Tibial artery (tissue), 4 donors: Measurements from ENCODE around the gene ZBTB7C.

Experiments
- DNase-seq, 2 donors: peaks; one replicate each; pipeline ENCODE4 v3.0.0-alpha.2; 2019
- H3K27ac ChIP-seq, 2 donors: fragments of 200-600 bp; sonication (generic) in 1 of 2; 1 replicate in 1 of 2; 2 replicates in 1 of 2; pipeline ENCODE4 v1.5.1; 2018 to 2019; ENCODE audit warnings: mild to moderate bottlenecking in 1 of 2
- H3K27me3 ChIP-seq, 2 donors: fragments of 200-600 bp; sonication (generic) in 1 of 2; one replicate each; pipeline versions ENCODE4 v1.5.1 to v1.6.0; 2016 to 2019
- H3K36me3 ChIP-seq, 3 donors: fragments of 200-600 bp; sonication (generic) in 2 of 3; one replicate each; pipeline ENCODE4 v1.5.1; 2016 to 2019; ENCODE audit warnings: mild to moderate bottlenecking in 2 of 3
- H3K4me1 ChIP-seq, 4 donors: fragments of 200-600 bp; sonication (generic) in 2 of 4; 1 replicate in 3 of 4; 2 replicates in 1 of 4; pipeline ENCODE4 v1.5.1; 2016 to 2019
- H3K4me3 ChIP-seq, 2 donors: fragments of 200-600 bp; sonication (generic) in 1 of 2; 1 replicate in 1 of 2; 2 replicates in 1 of 2; pipeline ENCODE4 v1.5.1; 2018 to 2019; ENCODE audit warnings: mild to moderate bottlenecking in 2 of 2
- H3K9me3 ChIP-seq, 3 donors: fragments of 200-600 bp; sonication (generic) in 1 of 3; one replicate each; pipeline ENCODE4 v1.5.1; 2016 to 2019
- intact Hi-C: fragments of 100-400 bp; cut with DNase I; formaldehyde crosslinking; loops from one replicate; pipeline ENCODE4 v1.15.0; 2023; ENCODE audit warnings: low total_unique reads
- TF ChIP-seq, protein P1 (sequence below), 2 experiments: fragments of 200-600 bp in 1 of 2; fragments of 450-650 bp in 1 of 2; IDR thresholded peaks; one replicate each; pipeline ENCODE4 v1.5.1; 2017 to 2019; ENCODE audit warnings: antibody characterized with exemption in 2 of 2, mild to moderate bottlenecking in 1 of 2, moderate library complexity in 1 of 2

ZBTB7C gene

GRCh38 chr18:48385596-48385995 is 23.6 kb downstream of the ZBTB7C start:
- Histone ChIP-seq H3K27ac (no peak overlapping the region), H3K9me3 (no peaks in the 10 kb centered on the region), H3K27me3 (no peaks in the 10 kb centered on the region), H3K36me3 (no peaks in the 10 kb centered on the region), H3K4me3 (no peak overlapping the region), H3K4me1 (peaks cover 0 to 5% (median 0%) of the 10 kb centered on the region in 4 donors)
- no peak for DNase-seq
- TF ChIP-seq, protein P1, sequence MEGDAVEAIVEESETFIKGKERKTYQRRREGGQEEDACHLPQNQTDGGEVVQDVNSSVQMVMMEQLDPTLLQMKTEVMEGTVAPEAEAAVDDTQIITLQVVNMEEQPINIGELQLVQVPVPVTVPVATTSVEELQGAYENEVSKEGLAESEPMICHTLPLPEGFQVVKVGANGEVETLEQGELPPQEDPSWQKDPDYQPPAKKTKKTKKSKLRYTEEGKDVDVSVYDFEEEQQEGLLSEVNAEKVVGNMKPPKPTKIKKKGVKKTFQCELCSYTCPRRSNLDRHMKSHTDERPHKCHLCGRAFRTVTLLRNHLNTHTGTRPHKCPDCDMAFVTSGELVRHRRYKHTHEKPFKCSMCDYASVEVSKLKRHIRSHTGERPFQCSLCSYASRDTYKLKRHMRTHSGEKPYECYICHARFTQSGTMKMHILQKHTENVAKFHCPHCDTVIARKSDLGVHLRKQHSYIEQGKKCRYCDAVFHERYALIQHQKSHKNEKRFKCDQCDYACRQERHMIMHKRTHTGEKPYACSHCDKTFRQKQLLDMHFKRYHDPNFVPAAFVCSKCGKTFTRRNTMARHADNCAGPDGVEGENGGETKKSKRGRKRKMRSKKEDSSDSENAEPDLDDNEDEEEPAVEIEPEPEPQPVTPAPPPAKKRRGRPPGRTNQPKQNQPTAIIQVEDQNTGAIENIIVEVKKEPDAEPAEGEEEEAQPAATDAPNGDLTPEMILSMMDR (IDR thresholded peaks at IDR 0.05): no peak
- intact Hi-C loops: no loop called here

GRCh38 chr18:48376934-48377333 is 32.2 kb downstream of the ZBTB7C start:
- TF ChIP-seq, protein P1 (IDR thresholded peaks at IDR 0.05): no peak
- no peak overlapping the region for H3K27ac ChIP-seq
- H3K4me1 ChIP-seq: peaks cover 0 to 12% (median 6%) of the 10 kb centered on the region in 4 donors
- H3K4me3 ChIP-seq: no peak overlapping the region
- H3K36me3 ChIP-seq: no peaks in the 10 kb centered on the region
- no peaks in the 10 kb centered on the region for H3K27me3 ChIP-seq
- intact Hi-C loops: no loop called here
- no peak for DNase-seq
- no peaks in the 10 kb centered on the region for H3K9me3 ChIP-seq

DNA sequence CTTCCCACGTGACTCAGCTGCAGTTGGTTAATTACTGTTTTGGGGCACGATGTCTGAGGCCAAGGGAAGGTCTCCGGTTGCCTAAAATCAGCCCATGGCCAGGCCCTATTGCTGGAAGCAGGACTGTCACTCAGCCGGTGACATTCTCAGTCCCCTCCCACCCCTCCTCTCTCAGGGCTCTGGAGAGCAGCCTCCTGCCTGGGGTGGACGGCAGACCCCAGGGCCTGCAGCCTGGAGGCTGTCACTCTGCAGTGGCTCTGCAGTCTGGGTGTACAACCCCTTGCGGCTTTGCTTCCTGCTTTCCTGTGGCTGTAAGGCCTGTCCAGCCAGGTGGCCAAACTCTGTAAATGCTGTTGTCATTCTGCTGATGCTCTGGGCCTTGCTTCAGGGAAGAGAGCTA is 32.8 kb downstream of the ZBTB7C start:
- intact Hi-C loops: no loop called here
- Histone ChIP-seq H3K27ac (no peak overlapping the region), H3K4me1 (peaks cover 0 to 12% (median 7%) of the 10 kb centered on the region in 4 donors), H3K36me3 (no peaks in the 10 kb centered on the region), H3K4me3 (no peak overlapping the region), H3K9me3 (no peaks in the 10 kb centered on the region), H3K27me3 (no peaks in the 10 kb centered on the region)
- TF ChIP-seq, protein P1 (IDR thresholded peaks at IDR 0.05): no peak
- no peak for DNase-seq

GRCh38 chr18:48375150-48375800 is 33.9 kb downstream of the ZBTB7C start:
- Histone ChIP-seq H3K4me3 (peak overlapping the region in 1 of 2 donors; percentile 13), H3K27me3 (no peaks in the 10 kb centered on the region), H3K27ac (peak overlapping the region in 1 of 2 donors; percentile 35), H3K9me3 (no peaks in the 10 kb centered on the region), H3K36me3 (no peaks in the 10 kb centered on the region), H3K4me1 (peaks cover 0 to 12% (median 8%) of the 10 kb centered on the region in 4 donors)
- no peak for DNase-seq
- intact Hi-C loops: no loop called here
- TF ChIP-seq, protein P1 (IDR thresholded peaks at IDR 0.05): no peak

DNA sequence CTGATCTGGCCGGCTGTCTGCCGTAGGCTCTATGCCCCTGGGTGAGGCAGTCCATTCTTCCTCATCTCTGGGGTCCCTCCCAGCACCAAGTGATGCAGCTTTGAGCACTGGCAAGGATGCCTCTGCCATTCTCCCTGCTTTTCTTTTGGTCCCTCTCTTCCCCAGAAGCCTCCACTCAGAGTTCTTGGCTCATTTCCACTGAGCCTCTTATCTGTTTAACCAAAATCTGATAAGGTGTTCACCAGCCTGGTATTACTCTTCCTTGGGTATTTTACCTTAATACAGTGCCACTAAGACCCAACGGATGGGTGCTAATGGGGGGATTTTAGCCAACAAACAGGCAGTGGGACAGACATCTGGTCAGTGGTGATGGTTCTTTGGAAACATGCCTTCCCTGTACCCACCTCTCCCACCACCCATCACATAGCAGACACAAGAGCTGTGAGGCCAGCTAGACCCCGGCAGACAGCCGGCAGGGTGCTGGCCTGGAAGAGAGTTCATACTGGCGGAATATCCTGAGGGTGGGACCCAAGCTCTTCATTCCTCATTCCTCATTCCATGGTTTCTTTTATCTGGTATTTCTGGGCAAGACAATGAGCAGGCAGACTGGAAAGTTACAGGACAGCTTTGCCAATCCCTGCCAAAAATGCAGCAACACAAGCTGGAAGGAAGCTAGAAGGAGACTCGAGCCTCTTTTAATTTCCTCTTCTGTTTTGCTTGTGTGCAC is 34.6 kb downstream of the ZBTB7C start:
- no peaks in the 10 kb centered on the region for H3K9me3 ChIP-seq
- no peaks in the 10 kb centered on the region for H3K27me3 ChIP-seq
- no peaks in the 10 kb centered on the region for H3K36me3 ChIP-seq
- intact Hi-C loops: no loop called here
- H3K4me1 ChIP-seq: peaks cover 0 to 12% (median 8%) of the 10 kb centered on the region in 4 donors
- peak overlapping the region in 1 of 2 donors; percentile 13 for H3K4me3 ChIP-seq
- no peak for DNase-seq
- peak overlapping the region in 1 of 2 donors; percentile 35 for H3K27ac ChIP-seq
- TF ChIP-seq, protein P1 (IDR thresholded peaks at IDR 0.05): no peak
